GM21447 (cell line): ENCODE data around the gene NOC2L.

ENCODE experiments used
- ATAC-seq: cut with Tn5 transposase; IDR thresholded peaks from one replicate; pipeline ENCODE4 v1.9.1; 2021; ENCODE audit not compliant: unreplicated experiment

The NOC2L gene

GRCh38 chr1:942864-943533, 16.1 kb downstream of the NOC2L start:
- no peak for ATAC-seq

DNA sequence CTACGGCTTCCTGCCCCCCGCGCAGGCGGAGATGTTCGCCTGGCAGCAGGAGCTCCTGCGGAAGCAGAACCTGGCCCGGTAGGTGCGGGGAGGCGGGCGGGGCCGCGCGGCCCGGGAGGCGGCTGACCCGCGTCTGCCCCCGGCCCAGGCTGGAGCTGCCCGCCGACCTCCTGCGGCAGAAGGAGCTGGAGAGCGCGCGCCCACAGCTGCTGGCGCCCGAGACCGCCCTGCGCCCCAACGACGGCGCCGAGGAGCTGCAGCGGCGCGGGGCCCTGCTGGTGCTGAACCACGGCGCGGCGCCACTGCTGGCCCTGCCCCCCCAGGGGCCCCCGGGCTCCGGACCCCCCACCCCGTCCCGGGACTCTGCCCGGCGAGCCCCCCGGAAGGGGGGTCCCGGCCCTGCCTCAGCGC, 16.6 kb downstream of the NOC2L start:
- ATAC-seq: no peak

DNA sequence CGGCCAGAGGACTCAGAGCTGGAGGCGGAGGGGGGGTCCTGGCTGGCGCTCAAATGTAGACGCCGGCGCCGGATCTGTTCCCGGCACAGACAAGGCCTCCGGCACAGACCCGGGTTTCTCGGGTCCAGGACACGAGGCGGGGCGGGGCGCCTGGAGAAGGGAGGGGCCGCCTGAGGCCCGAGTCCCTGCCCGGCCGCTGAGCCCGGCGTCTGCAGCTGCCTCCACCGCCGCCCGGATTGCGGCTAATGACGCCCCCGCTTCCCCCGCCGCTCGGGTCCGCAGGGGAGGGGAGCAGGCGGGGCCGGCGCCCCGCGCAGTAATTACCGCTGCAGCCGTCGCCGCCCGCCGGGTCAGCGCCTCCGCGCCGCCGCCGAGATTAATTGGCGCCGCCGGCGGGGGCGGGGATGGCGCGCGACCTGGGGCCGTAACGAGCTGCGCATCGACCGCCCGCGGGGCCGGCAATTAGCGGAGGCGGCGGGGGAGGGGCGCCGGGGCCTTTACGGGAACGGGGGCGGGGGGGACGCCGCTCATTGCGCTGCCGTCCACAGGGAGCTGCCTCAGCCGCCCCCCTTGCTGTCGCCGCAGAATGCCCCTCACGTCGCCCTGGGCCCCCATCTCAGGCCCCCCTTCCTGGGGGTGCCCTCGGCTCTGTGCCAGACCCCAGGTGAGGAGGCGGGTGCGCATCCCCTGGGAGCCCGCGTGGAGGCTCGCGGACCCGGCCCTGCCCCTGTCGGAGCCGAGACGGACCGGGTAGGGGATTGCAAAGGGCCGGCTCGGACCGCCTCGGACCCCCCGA, 17.3 kb downstream of the NOC2L start:
- no peak for ATAC-seq

- ATAC-seq: no peak
Measured at GRCh38 chr1:941015-941587, 18.0 kb downstream of the NOC2L start.

- ATAC-seq: no peak
Measured at GRCh38 chr1:940107-941014, 18.7 kb downstream of the NOC2L start.

GRCh38 chr1:939511-940106, 19.4 kb downstream of the NOC2L start:
- ATAC-seq: no peak

- no peak for ATAC-seq
Measured at GRCh38 chr1:938711-939489, 20.2 kb downstream of the NOC2L start.

GRCh38 chr1:938088-938683, 20.9 kb downstream of the NOC2L start:
- no peak for ATAC-seq

GRCh38 chr1:937521-937920, 21.5 kb downstream of the NOC2L start:
- no peak for ATAC-seq

DNA sequence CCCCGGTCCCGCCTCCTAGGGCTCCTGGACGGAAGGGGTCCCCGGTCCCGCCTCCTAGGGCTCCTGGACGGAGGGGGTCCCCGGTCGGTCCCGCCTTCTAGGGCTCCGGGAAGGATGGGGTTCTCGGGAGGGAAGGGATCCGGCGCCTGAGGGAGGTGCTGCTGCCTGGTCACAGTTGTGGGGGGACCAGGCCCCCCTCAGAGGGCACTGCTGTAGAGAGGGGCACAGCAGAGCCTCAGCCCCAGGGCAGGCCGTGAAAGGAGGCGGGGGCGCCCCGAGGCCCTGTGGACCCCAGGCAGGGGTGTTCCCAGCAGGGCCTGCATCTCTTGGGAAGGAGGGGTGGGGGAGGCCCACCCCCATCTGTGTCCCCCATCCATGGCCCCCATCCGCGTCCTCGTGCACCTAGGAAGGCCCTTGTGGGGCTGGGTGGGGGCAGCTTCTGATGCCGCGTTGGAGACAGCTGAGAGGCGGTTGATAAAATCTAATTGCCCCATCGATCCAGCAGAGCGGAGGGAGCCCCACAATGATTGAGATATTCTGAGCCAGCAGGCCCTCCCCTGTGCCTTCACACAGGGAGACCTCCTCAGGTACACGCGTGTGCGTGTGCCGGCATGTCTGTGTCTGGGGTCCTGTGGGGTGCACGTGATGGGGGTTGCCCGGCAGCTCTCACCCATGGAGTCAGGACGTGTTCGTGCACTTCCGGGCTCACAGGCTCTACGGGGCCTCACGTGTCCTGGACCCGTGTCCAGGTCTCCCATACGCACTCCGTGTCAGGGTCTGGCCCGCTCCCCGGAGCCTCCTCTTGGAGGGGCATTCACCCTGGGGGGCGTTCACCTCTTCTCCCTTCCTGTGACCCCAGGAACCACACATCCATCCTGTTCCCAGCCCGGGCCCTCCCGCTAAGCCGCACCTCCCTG, 22.4 kb downstream of the NOC2L start:
- no peak for ATAC-seq

DNA sequence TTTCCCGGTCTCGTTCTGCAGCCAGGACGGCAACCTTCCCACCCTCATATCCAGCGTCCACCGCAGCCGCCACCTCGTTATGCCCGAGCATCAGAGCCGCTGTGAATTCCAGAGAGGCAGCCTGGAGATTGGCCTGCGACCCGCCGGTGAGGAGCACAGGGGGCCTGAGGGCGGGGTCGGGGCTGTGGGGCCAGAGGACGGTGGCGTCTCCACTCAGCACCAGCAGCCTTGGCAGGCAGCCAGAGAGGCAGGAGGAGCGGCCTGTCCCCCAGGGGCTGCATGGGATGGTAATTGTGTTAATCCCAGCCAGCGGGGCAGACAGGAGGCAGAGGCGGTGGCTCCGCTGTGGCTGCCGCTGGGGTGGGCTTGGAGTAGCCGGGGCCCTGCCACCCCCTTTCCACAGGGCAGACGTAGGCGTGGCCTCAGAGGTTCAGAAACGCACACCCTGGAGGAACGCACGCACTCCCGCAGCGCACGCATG, 23.3 kb downstream of the NOC2L start:
- no peak for ATAC-seq

DNA sequence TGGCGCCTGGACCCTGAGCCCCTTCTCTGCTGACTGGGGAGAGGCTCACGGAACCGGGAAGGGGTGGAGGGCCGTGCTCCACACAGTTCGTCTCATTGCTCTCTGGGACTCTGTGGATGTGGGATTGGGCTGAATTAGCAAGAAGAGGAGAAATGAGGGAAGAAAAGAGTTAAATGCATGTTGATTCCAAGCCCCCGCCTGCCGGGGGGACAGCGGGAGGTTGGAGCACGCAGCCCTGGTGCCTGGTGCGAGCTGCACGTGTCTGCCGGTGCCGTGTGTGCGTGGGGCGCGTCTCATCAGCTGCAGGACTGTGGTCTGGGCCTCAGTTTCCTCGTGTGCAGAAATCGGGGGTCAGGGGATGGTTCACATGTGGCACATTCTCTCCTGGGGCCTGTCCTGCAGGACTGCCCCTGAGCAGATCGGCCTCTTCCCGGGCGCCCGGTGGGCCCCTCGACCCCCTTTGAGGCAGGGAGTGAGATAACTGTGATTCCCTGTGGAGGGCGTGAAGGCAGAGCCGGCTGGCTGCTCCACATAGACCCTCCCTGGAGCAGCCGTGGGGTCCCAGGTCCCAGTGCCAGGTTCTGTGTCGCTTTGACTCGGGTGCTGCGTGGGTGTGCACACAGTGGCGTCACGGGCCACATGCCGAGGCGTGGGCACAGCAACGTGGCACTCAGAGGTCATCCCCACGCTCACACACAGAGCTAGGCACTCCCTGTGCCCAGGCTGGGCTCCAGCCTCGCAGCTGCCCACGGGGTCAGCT, 23.9 kb downstream of the NOC2L start:
- no peak for ATAC-seq

DNA sequence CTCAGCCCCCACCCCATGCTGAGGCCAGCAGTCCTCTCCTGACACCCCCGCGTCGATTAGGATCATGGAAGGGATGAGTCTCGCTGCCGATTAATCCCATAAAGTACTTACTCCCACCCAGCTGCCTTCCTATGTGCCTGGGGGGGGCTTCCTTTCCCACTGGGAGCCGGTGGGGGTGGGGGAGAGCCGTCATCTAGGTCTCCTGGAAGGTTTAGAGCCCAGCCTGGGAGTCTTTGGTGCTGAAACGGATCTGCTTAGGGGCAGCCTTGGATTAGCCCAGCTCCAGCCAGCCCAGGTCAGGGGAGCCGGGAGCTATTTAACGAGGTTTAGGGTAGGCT, 25.5 kb downstream of the NOC2L start:
- no peak for ATAC-seq

DNA sequence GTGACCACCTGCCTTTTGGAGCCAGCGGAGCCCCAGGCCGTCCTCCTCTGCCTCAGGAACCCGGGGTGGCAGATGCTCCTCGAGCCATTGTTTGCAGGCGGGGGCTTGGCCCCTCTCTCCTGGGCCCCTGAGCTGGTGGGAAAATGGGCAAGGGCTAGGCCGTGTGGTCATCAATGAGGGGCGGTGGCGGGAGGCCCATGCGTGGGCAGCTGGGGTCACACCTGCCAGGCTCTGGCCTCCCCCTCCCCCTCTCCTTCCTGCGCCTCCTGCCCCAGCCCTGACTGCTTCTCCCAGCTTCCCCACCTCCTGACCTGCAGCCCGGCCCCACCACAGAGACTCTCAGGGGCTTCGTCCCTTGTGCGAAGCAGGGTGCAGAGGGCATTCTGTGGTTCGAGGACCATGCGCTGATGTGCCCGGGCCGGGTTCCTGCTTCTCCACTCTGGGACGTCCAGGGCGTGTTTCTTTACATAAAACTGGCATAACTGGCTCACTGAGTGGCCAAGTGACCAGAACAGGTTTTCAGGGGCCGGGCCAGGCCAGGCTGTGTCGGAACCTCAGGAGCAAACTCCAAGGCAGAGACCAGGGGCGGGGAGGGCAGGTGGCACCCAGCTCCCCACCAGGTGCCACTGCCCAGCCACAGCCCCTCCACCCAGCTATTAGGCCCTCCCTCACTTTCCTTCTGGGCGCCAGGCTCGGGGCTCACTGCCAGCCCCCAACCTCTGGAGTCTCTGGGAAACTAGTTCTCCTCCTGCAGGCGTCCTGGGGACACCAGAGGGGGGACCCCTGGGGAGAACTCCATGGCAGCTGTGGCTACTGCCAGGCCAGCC, 26.1 kb downstream of the NOC2L start:
- ATAC-seq: no peak

GRCh38 chr1:932173-932510, 26.9 kb downstream of the NOC2L start:
- no peak for ATAC-seq

- no peak for ATAC-seq
Measured at GRCh38 chr1:931380-932172, 27.5 kb downstream of the NOC2L start.
